Measurements from ENCODE around the gene BCL11A. TPM values are rescaled to one million over a fixed set of nuclear protein-coding genes. Genes with fewer than 3 reads are reported as not detected.

Gene BCL11A
- polyA plus RNA-seq, 1 experiment: 0.60 TPM

- Histone ChIP-seq H3K27me3 (ENCODE audit: control insufficient read depth, insufficient read depth, low read length) (peaks cover 17% of the 10 kb centered on the region), H3K4me3 (ENCODE audit: low read depth, low read length) (no peak overlapping the region), H3K36me3 (ENCODE audit: control insufficient read depth, insufficient read depth, low read length) (no peaks in the 10 kb centered on the region)
- DNase-seq (ENCODE audit: low read depth): no peak
- CTCF ChIA-PET: interaction anchor here (0.6 to 4.4 kb wide), 16 partner anchors 9 to 1989 kb away, joined by 3 to 41 read pairs (median 4); no protein-coding TSS in a partner anchor
- peak; percentile 56 for TF ChIP-seq CTCF (IDR thresholded peaks at IDR 0.05; ENCODE audit: insufficient read depth, low read depth, low read length)
- POLR2A ChIA-PET: interaction anchor here (0.5 to 0.6 kb wide), 2 partner anchors 11 to 79 kb away, joined by 3 read pairs; no protein-coding TSS in a partner anchor
These were observed 7.5 kb upstream of the BCL11A start for GRCh38 chr2:60560734-60561644.

- H3K36me3 ChIP-seq (ENCODE audit: control insufficient read depth, insufficient read depth, low read length): no peaks in the 10 kb centered on the region
- TF ChIP-seq CTCF (IDR thresholded peaks at IDR 0.05; ENCODE audit: insufficient read depth, low read depth, low read length): no peak
- H3K4me3 ChIP-seq (ENCODE audit: low read depth, low read length): no peak overlapping the region
- POLR2A ChIA-PET: no interaction called here
- peaks cover 19% of the 10 kb centered on the region for H3K27me3 ChIP-seq (ENCODE audit: control insufficient read depth, insufficient read depth, low read length)
- CTCF ChIA-PET: interaction anchor here (1.0 to 4.4 kb wide), 7 partner anchors 10 to 1988 kb away, joined by 4 to 41 read pairs (median 8); no protein-coding TSS in a partner anchor
- DNase-seq (ENCODE audit: low read depth): no peak
These were observed 6.4 kb upstream of the BCL11A start for GRCh38 chr2:60559880-60560279.

GRCh38 chr2:60558536-60558935, 5.1 kb upstream of the BCL11A start:
- Histone ChIP-seq H3K4me3 (ENCODE audit: low read depth, low read length) (no peak overlapping the region), H3K27me3 (ENCODE audit: control insufficient read depth, insufficient read depth, low read length) (peaks cover 19% of the 10 kb centered on the region), H3K36me3 (ENCODE audit: control insufficient read depth, insufficient read depth, low read length) (no peaks in the 10 kb centered on the region)
- TF ChIP-seq CTCF (IDR thresholded peaks at IDR 0.05; ENCODE audit: insufficient read depth, low read depth, low read length): no peak
- ChIA-PET POLR2A (no interaction called here), CTCF (interaction anchor here (0.6 to 4.4 kb wide), 3 partner anchors 24 to 1363 kb away, joined by 3 to 41 read pairs (median 3); no protein-coding TSS in a partner anchor)
- no peak for DNase-seq (ENCODE audit: low read depth)

GRCh38 chr2:60557486-60557864, 4.0 kb upstream of the BCL11A start:
- no peak for TF ChIP-seq CTCF (IDR thresholded peaks at IDR 0.05; ENCODE audit: insufficient read depth, low read depth, low read length)
- ChIA-PET CTCF (interaction anchor here (0.6 to 1.7 kb wide), 2 partner anchors 24 to 640 kb away, joined by 4 to 7 read pairs; no protein-coding TSS in a partner anchor), POLR2A (no interaction called here)
- no peak for DNase-seq (ENCODE audit: low read depth)
- H3K27me3 ChIP-seq (ENCODE audit: control insufficient read depth, insufficient read depth, low read length): peaks cover 18% of the 10 kb centered on the region
- no peak overlapping the region for H3K4me3 ChIP-seq (ENCODE audit: low read depth, low read length)
- no peaks in the 10 kb centered on the region for H3K36me3 ChIP-seq (ENCODE audit: control insufficient read depth, insufficient read depth, low read length)
